NCI-H1417 treated with DMSO at 0.1 percent for 48 hours (cell line): ENCODE measurements around the gene TEX52.

Experiments
- DNase-seq: peaks from one replicate; lab custom pipeline; 2025; lab: John Stamatoyannopoulos, UW

Gene TEX52

GRCh38 chr12:2829275-2829674 is 27.6 kb downstream of the TEX52 start:
- DNase-seq: no peak

- DNase-seq: no peak
Observed at GRCh38 chr12:2826721-2827515, 29.9 kb downstream of the TEX52 start.

GRCh38 chr12:2826036-2826435 is 30.8 kb downstream of the TEX52 start:
- DNase-seq: no peak

- DNase-seq: no peak
Observed at GRCh38 chr12:2825132-2825531, 31.7 kb downstream of the TEX52 start.

GRCh38 chr12:2824541-2824940 is 32.3 kb downstream of the TEX52 start:
- no peak for DNase-seq

- no peak for DNase-seq
Observed at GRCh38 chr12:2823483-2823882, 33.4 kb downstream of the TEX52 start.

- no peak for DNase-seq
Observed at GRCh38 chr12:2820432-2820831, 36.4 kb downstream of the TEX52 start.

GRCh38 chr12:2819810-2820209 is 37.0 kb downstream of the TEX52 start:
- DNase-seq: no peak

- no peak for DNase-seq
Observed at GRCh38 chr12:2813214-2814185, 43.3 kb downstream of the TEX52 start.

GRCh38 chr12:2812290-2813213 is 44.3 kb downstream of the TEX52 start, which contains the start of gene ITFG2:
Gene ITFG2 (plus strand): TSS chr12:2812668. CDS start chr12:2812761, 93 bp downstream.
- peak; percentile 100 for DNase-seq

- DNase-seq: no peak
Observed at GRCh38 chr12:2811801-2812200, 45.0 kb downstream of the TEX52 start.

- DNase-seq: no peak
Observed at GRCh38 chr12:2806700-2807099, 50.1 kb downstream of the TEX52 start.

GRCh38 chr12:2805143-2805520 is 51.7 kb downstream of the TEX52 start:
- no peak for DNase-seq

- DNase-seq: no peak
Observed at GRCh38 chr12:2804393-2805142, 52.3 kb downstream of the TEX52 start.

- no peak for DNase-seq
Observed at GRCh38 chr12:2803635-2804392, 53.0 kb downstream of the TEX52 start.

GRCh38 chr12:2801044-2801783 is 55.6 kb downstream of the TEX52 start:
- no peak for DNase-seq

- no peak for DNase-seq
Observed at GRCh38 chr12:2800046-2800570, 56.7 kb downstream of the TEX52 start.
